Right cardiac atrium (tissue), 5 donors: ENCODE results near the gene NFASC. TPM values are rescaled to one million over a fixed set of nuclear protein-coding genes. Genes with fewer than 3 reads are reported as not detected.
A peak's percentile ranks its signal among the peaks of the same experiment; 100 is the strongest.

ENCODE experiments used
- ATAC-seq, 2 donors: fragments of 200-7000 bp; cut with Tn5 transposase; one replicate each; pipeline versions ENCODE4 v1.8.0 to v1.9.1; 2020; ENCODE audit warnings: moderate library complexity in 2 of 2, mild to moderate bottlenecking in 1 of 2
- DNase-seq, 3 donors: peaks; one replicate each; pipeline ENCODE4 v3.0.0-alpha.2; 2020
- H3K27ac ChIP-seq: one replicate; pipeline ENCODE4 v1.5.1; 2013; ENCODE audit warnings: mild to moderate bottlenecking, low read length, control low read depth, moderate library complexity
- H3K27me3 ChIP-seq: one replicate; pipeline ENCODE4 v1.6.1; 2013; ENCODE audit not compliant: control insufficient read depth, insufficient read depth
- H3K4me1 ChIP-seq: one replicate; pipeline ENCODE4 v1.6.1; 2013; ENCODE audit warnings: low read length; ENCODE audit not compliant: control insufficient read depth, insufficient read depth
- H3K4me3 ChIP-seq: one replicate; pipeline ENCODE4 v1.5.1; 2013; ENCODE audit warnings: low read length, control low read depth
- H3K9me3 ChIP-seq: one replicate; pipeline ENCODE4 v1.6.1; 2013; ENCODE audit warnings: low read length; ENCODE audit not compliant: control insufficient read depth
- WGBS: extraction: QIAGEN DNeasy Blood & Tissue Kit; methylation state at CpG from one replicate; pipeline ENCODE4 v1.1.7; 2013; 5-methylcytosine and 5-hydroxymethylcytosine counted together
- intact Hi-C, 4 donors: fragments of 100-400 bp; cut with DNase I; formaldehyde crosslinking; loops; one replicate each; pipeline versions ENCODE4 v1.11.0 to v1.14.0; 2022 to 2023
- polyA plus RNA-seq: library from polyadenylated mRNA; stranded (reverse); fragments of 200-250 nt; gene quantifications from one replicate; pipeline ENCODE4 v1.2.3, GENCODE V29; 2013
- total RNA-seq, 4 donors: library from RNA; stranded (reverse); fragmentation: NEBNext Ultra II Directional; extraction: Animal tissue kit (Norgen Biotek cat#: 25700); gene quantifications; one replicate each; pipeline ENCODE4 v1.2.1, GENCODE V29; 2021
- donor health status: healthy with polysubstance abuse.
- donor health status: DM: no; HTN: yes; CAD: no.
- donor health status: DM: no; HTN: no; CAD: no.
- donor health status: DM: no; HTN: yes; CAD: no; lungs with severe emphysema.
- donor health status: DM: yes; HTN: yes; CAD: no.

NFASC gene
- total and polyA plus RNA-seq, 5 donors = 44.2 to 94.2 (median 63.3) TPM

DNA sequence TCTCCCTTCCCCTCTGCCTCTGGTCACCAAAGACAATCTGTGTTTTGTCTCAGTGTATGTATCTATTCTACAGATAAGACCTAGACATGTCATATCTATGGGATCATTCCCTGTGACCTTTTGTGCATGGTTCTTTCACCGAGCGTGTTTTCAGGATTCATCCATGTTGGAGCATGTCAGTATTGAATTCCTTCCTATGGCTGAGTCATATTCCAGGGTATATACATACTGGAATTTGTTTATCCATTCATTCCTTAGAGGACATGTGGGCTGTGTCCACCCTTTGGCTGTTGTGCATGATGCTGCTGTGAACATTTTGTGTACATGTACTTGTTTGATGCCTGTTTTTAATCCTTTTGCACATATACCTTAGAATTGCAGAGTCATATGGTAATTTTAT, 69.9 kb downstream of the NFASC start:
- no peaks in the 10 kb centered on the region for H3K27me3 ChIP-seq
- peaks cover 2% of the 10 kb centered on the region for H3K4me1 ChIP-seq
- no peaks in the 10 kb centered on the region for H3K9me3 ChIP-seq
- DNase-seq (no peak), ATAC-seq (no peak)
- no peak overlapping the region for H3K4me3 ChIP-seq
- H3K27ac ChIP-seq = no peak overlapping the region
- WGBS = 80% methylated on average over 2 of the region's 2 CpGs
- intact Hi-C loops = loop anchor here (2.0 to 5.0 kb wide), 3 partner anchors 113 to 133 kb away; no protein-coding TSS in a partner anchor

DNA sequence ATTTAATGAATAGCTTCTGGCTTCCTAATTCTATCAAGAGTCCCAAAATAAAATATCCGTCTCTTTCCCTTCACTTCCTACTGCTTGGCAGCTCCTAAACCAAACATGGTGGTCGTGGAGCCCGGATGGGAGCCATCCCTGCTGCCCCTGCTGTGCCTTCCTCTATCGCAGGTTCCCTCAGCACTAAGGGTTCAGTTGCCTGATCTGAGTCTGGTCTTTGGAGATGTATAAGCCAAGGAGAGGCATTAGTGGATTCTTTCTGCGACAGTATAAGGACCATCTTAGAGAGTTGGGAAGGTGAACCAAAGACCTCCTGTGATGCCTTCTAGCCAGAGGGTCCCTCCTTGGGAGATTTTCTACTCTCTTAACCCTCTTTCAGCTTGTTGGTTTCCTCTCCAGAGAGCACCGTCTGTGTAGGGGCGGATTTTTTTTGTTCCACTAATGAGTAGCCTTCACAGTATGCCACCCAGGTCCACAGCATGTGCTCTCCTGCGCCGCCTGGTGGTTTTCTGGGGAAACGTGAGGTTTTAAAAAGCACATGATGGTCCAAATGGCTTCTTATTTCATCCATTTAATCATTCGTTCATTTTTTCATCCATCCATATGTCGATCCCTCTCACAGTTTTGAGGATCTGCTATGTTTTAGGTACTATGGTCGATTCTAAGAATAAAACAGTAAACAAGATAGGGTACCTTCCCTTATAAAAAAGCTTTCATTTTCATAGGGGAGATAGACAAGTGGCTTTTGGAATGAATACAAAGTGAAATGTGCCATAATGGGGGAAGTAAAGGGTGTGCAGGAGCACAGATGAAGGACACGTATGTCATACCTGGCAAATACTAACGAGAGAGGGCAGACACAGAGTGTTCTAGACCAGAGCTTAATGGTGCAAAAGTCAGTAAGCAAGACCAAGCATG, 71.0 kb downstream of the NFASC start:
- Histone ChIP-seq H3K27me3 (no peaks in the 10 kb centered on the region), H3K4me3 (no peak overlapping the region), H3K4me1 (peaks cover 2% of the 10 kb centered on the region), H3K9me3 (no peaks in the 10 kb centered on the region), H3K27ac (no peak overlapping the region)
- intact Hi-C loops = loop anchor here (2.0 to 5.0 kb wide), 3 partner anchors 114 to 134 kb away; no protein-coding TSS in a partner anchor
- peak; percentile 57 to 83 (median 78) for DNase-seq
- ATAC-seq = peak; percentile 69 to 71
- WGBS = 29% methylated on average over 15 of the region's 15 CpGs

- Histone ChIP-seq H3K9me3 (no peaks in the 10 kb centered on the region), H3K27me3 (no peaks in the 10 kb centered on the region), H3K4me3 (no peak overlapping the region), H3K27ac (no peak overlapping the region), H3K4me1 (peaks cover 2% of the 10 kb centered on the region)
- no peak for ATAC-seq
- 90% methylated on average over 6 of the region's 6 CpGs for WGBS
- intact Hi-C loops = loop anchor here in 3 of 4 donors (5.0 kb wide), 2 partner anchors 116 to 136 kb away; no protein-coding TSS in a partner anchor
- no peak for DNase-seq
These were observed 72.8 kb downstream of the NFASC start for GRCh38 chr1:204943495-204943894.

- no peak for DNase-seq
- intact Hi-C loops = loop anchor here in 3 of 4 donors (5.0 kb wide), 2 partner anchors 117 to 137 kb away; no protein-coding TSS in a partner anchor
- no peaks in the 10 kb centered on the region for H3K27me3 ChIP-seq
These were observed 74.0 kb downstream of the NFASC start for GRCh38 chr1:204944662-204945061.

DNA sequence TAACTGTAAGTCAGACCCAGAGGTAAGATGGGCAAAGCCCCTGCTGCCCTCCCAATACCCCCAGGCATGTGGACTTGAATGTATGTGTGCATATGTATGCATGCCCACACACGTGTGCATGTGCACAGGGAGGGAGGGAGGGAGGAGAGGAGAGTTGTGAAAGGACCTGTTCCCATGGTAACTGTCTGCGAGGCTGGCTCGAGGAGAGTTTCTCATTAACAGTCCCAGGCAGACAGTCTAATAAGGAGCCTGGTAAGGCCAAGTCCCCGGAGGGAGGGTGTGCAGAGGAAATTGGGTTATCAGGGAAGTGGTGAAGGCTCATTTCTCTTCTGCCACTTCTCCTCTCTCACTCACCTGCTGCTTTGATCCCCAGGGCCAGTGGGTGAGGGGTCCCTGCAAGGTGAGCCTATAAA, 74.9 kb downstream of the NFASC start:
- Histone ChIP-seq H3K27me3 (no peaks in the 10 kb centered on the region), H3K4me3 (no peak overlapping the region), H3K4me1 (peaks cover 2% of the 10 kb centered on the region), H3K9me3 (no peaks in the 10 kb centered on the region), H3K27ac (no peak overlapping the region)
- DNase-seq (no peak), ATAC-seq (no peak)
- intact Hi-C loops = no loop called here
- 34% methylated on average over 4 of the region's 4 CpGs for WGBS

More at GRCh38 chr1:204944662-204945061, 74.0 kb downstream of the NFASC start:
- ATAC-seq = no peak
- peaks cover 2% of the 10 kb centered on the region for H3K4me1 ChIP-seq
- no peaks in the 10 kb centered on the region for H3K9me3 ChIP-seq
- WGBS = 91% methylated on average over 4 of the region's 4 CpGs
- no peak overlapping the region for H3K4me3 ChIP-seq
- H3K27ac ChIP-seq = no peak overlapping the region

DNA sequence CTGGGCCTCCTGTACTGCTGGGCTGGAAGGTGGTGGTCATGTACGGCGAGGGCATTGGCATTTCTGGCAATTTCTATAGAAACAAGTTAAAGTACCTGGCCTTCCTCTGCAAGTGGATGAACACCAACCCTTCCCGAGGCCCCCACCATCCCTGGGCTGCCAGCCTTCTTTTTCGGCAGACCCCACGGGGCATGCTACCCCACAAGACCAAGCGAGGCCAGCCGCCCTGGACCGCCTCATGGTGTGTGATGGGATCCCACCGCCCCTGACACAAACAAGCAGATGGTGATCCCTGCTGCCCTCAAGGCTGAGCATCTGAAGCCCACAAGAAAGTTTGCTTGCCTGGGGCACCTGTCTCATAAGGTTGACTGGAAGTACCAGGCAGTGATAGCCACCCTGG, 76.0 kb downstream of the NFASC start:
- intact Hi-C loops = no loop called here
- WGBS = 97% methylated on average over 9 of the region's 9 CpGs
- H3K27me3 ChIP-seq = no peaks in the 10 kb centered on the region

DNA sequence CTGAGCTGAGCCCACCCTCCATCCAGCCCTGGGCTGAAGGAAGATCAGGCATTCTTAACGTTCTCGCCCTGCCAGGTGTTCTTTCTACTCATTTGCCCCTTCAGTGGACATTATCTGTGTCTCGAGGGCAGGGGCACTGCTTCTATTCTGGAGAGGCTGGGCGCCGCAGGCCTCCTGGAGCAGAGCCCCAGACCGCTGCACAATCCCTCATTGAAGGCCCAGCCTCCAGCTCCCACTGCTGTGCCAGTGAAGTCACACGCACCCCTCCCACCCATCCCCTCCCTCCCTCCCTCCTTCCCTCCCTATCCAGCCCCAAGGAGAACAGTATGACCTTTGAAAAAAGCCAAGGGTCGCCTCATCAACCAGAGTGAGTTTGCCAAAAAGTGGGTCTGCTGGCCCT, 76.7 kb downstream of the NFASC start:
- no peak overlapping the region for H3K27ac ChIP-seq
- no peak for DNase-seq
- 68% methylated on average over 8 of the region's 8 CpGs for WGBS
- no peaks in the 10 kb centered on the region for H3K27me3 ChIP-seq
- H3K4me1 ChIP-seq = no peaks in the 10 kb centered on the region
- no peaks in the 10 kb centered on the region for H3K9me3 ChIP-seq
- H3K4me3 ChIP-seq = no peak overlapping the region
- ATAC-seq = no peak
- intact Hi-C loops = no loop called here

More for the DNA sequence above, 76.0 kb downstream of the NFASC start:
- DNase-seq (no peak), ATAC-seq (no peak)
- Histone ChIP-seq H3K9me3 (no peaks in the 10 kb centered on the region), H3K4me3 (no peak overlapping the region), H3K27ac (no peak overlapping the region), H3K4me1 (no peaks in the 10 kb centered on the region)

DNA sequence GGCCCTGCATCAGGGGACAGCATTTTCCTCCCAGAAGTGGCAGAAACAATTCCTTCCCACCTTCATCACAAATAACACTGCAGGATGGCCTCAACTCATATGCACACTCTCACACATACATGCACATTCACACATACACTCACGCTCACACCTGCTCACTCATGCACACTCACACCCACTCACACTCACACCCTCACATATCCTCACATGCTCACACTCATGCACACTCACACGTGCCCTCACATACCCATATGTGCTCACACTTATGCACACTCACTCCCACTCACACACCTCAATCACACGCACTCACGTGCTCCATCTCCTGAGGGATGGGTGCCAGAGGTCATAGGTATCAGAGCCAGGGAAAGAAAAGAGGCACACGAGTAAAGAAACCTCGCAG, 77.1 kb downstream of the NFASC start:
- 70% methylated on average over 6 of the region's 6 CpGs for WGBS
- DNase-seq (no peak), ATAC-seq (no peak)
- intact Hi-C loops = no loop called here
- no peak overlapping the region for H3K27ac ChIP-seq
- H3K27me3 ChIP-seq = no peaks in the 10 kb centered on the region
- H3K4me3 ChIP-seq = no peak overlapping the region
- H3K4me1 ChIP-seq = no peaks in the 10 kb centered on the region
- H3K9me3 ChIP-seq = no peaks in the 10 kb centered on the region

- H3K4me1 ChIP-seq = no peaks in the 10 kb centered on the region
- no peak overlapping the region for H3K27ac ChIP-seq
- no peak overlapping the region for H3K4me3 ChIP-seq
- no peaks in the 10 kb centered on the region for H3K27me3 ChIP-seq
- H3K9me3 ChIP-seq = no peaks in the 10 kb centered on the region
- 71% methylated on average over 13 of the region's 13 CpGs for WGBS
- no peak for DNase-seq
- no peak for ATAC-seq
- intact Hi-C loops = no loop called here
These were observed 79.8 kb downstream of the NFASC start for GRCh38 chr1:204950353-204951001.

DNA sequence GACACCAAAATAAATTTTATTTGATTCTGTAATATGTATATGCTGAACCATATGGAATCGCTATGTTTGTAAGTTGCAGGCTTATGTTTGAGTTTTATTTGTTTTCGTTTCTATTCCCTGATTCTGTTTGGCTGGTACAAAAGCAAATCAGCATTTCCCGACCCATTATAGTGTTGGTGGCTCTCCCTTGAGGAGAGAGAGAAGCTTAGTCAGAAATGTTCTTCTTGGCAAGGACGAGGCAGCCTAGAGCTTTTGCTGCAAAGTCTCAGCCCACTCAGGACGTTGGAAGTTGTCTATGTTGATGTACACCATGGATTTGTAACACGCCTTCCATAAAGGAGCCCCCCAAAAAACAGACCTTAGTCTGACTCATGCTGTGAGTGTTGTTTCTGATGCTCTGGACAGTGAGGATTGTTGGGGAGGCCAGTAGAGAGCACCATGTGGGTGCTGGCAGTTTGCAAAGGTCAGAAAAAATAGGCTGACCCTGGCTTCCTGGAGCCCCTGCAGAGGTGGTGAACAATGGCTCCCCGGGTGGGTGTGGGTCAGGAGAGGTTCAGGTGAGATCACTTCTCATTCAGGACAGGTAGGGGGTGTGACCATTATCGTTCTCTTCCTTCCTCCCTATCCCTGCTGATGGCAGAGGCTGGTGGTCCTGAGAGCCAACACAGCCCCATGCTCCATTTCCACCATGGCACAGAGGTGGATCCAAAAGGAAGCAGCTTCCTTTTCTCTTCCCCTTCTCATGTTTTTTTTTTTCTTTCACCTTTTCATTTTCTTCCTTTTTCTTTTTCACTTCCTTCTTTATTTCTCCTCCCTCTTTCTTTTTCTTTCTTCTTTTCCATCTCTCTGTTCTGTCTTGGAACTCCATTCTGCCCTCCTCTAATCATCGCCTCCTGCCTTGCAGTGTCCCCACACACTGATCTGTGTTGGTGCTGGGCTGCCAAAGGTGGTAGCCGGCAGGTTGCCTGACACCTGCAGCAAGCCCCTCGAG, 88.0 kb downstream of the NFASC start:
- 60% methylated on average over 11 of the region's 11 CpGs for WGBS
- peak in 1 of 2 donors; percentile 16 for ATAC-seq
- peak overlapping the region; percentile 38 for H3K27ac ChIP-seq
- H3K4me1 ChIP-seq = peaks cover 7% of the 10 kb centered on the region
- no peaks in the 10 kb centered on the region for H3K9me3 ChIP-seq
- no peaks in the 10 kb centered on the region for H3K27me3 ChIP-seq
- DNase-seq = no peak
- H3K4me3 ChIP-seq = no peak overlapping the region
- intact Hi-C loops = no loop called here
